ENCODE measurements around the gene B3GAT3. TPM values are rescaled to one million over a fixed set of nuclear protein-coding genes. Genes with fewer than 3 reads are reported as not detected.

B3GAT3 gene
- total RNA-seq, 4 donors from 2014 or later: 29.7 to 51.8 (median 35.2) TPM

- TF ChIP-seq POLR2A (IDR thresholded peaks at IDR 0.05) (no peak), CTCF (IDR thresholded peaks at IDR 0.05) (no peak)
- intact Hi-C loops (cut with DNase I; ENCODE audit: low total_unique reads): no loop called here
- no peak for DNase-seq (ENCODE audit: low spot score in 2 of 2)
- peak overlapping the region; percentile 60 for H3K4me3 ChIP-seq (ENCODE audit: low read depth, poor library complexity, severe bottlenecking)
- WGBS, 2 donors: 1 to 2% methylated on average over 39 of the region's 39 CpGs
Measured at GRCh38 chr11:62665599-62666258, 43.9 kb upstream of the B3GAT3 start.

- DNase-seq (ENCODE audit: low spot score in 2 of 2): peak; percentile 93 to 99
- WGBS, 2 donors: 0% methylated on average over 24 to 46 of the region's 47 CpGs
- intact Hi-C loops (cut with DNase I; ENCODE audit: low total_unique reads): no loop called here
- TF ChIP-seq POLR2A (IDR thresholded peaks at IDR 0.05) (peak in 1 of 2 donors; percentile 95), CTCF (IDR thresholded peaks at IDR 0.05) (no peak)
- H3K4me3 ChIP-seq (ENCODE audit: low read depth, poor library complexity, severe bottlenecking): peak within 1 kb of the TSS; percentile 60
Measured at GRCh38 chr11:62665075-62665598, 43.4 kb upstream of the B3GAT3 start, which contains the start of the genes C11orf98 and CSKMT. TSS of gene C11orf98 (minus strand) at chr11:62665210. CDS start at chr11:62665169, 41 bp downstream. TSS of gene CSKMT (plus strand) at chr11:62665312. CDS start at chr11:62665880, 568 bp downstream.

- TF ChIP-seq CTCF (IDR thresholded peaks at IDR 0.05) (no peak), POLR2A (IDR thresholded peaks at IDR 0.05) (no peak)
- WGBS, 2 donors: 2 to 3% methylated on average over 35 to 36 of the region's 36 CpGs
Measured at GRCh38 chr11:62664405-62665074, 42.8 kb upstream of the B3GAT3 start.

GRCh38 chr11:62656796-62657429 lies 35.1 kb upstream of the B3GAT3 start:
- 55 to 59% methylated on average over 5 of the region's 5 CpGs for WGBS, 2 donors
- no peak overlapping the region for H3K4me3 ChIP-seq (ENCODE audit: low read depth, poor library complexity, severe bottlenecking)
- no peak for DNase-seq (ENCODE audit: low spot score in 2 of 2)
- TF ChIP-seq POLR2A (IDR thresholded peaks at IDR 0.05) (no peak), CTCF (IDR thresholded peaks at IDR 0.05) (no peak)
- intact Hi-C loops (cut with DNase I; ENCODE audit: low total_unique reads): no loop called here

More at GRCh38 chr11:62664405-62665074, 42.8 kb upstream of the B3GAT3 start:
- intact Hi-C loops (cut with DNase I; ENCODE audit: low total_unique reads): no loop called here
- DNase-seq (ENCODE audit: low spot score in 2 of 2): no peak
- H3K4me3 ChIP-seq (ENCODE audit: low read depth, poor library complexity, severe bottlenecking): peak overlapping the region; percentile 60

GRCh38 chr11:62654297-62654696 lies 32.5 kb upstream of the B3GAT3 start:
- DNase-seq (ENCODE audit: low spot score in 2 of 2): no peak
- H3K4me3 ChIP-seq (ENCODE audit: low read depth, poor library complexity, severe bottlenecking): no peak overlapping the region
- WGBS, 2 donors: 89 to 93% methylated on average over 11 of the region's 11 CpGs
- intact Hi-C loops (cut with DNase I; ENCODE audit: low total_unique reads): no loop called here
- TF ChIP-seq CTCF (IDR thresholded peaks at IDR 0.05) (no peak), POLR2A (IDR thresholded peaks at IDR 0.05) (no peak)
